GM18867 (cell line): ENCODE measurements around the gene COASY.
"Not testable (repeated sequence)": the region's sequence is repeated elsewhere in the genome, so short reads cannot be mapped to it uniquely, and the experiment has no call there.

Source experiments
- ATAC-seq: cut with Tn5 transposase; IDR thresholded peaks from one replicate; pipeline ENCODE4 v1.9.1; 2021; ENCODE audit warnings: mild to moderate bottlenecking, moderate library complexity; ENCODE audit not compliant: unreplicated experiment

The COASY gene

GRCh38 chr17:42552736-42553135 is 9.2 kb upstream of the COASY start, which contains the start of gene HSD17B1:
HSD17B1 (plus strand) TSS chr17:42552923; CDS start chr17:42552934, 11 bp downstream.
- not testable (repeated sequence) for ATAC-seq

GRCh38 chr17:42553161-42553818 is 8.7 kb upstream of the COASY start:
- no peak for ATAC-seq

- ATAC-seq, result no peak
Measured at GRCh38 chr17:42553866-42554249, 8.1 kb upstream of the COASY start.

- peak; percentile 72 for ATAC-seq
Measured at GRCh38 chr17:42554250-42555121, 7.5 kb upstream of the COASY start.

- ATAC-seq, result no peak
Measured at GRCh38 chr17:42555122-42555622, 6.8 kb upstream of the COASY start.

GRCh38 chr17:42555961-42556617 is 5.9 kb upstream of the COASY start:
- ATAC-seq, result not testable (repeated sequence)

GRCh38 chr17:42559075-42559474 is 2.9 kb upstream of the COASY start:
- no peak for ATAC-seq

- no peak for ATAC-seq
Measured at GRCh38 chr17:42560246-42560645, 1.7 kb upstream of the COASY start.

- ATAC-seq, result peak; percentile 5
Measured at GRCh38 chr17:42562388-42563142, 617 bp downstream of the COASY start.

- no peak for ATAC-seq
Measured at GRCh38 chr17:42563143-42563509, 1.2 kb downstream of the COASY start.

- no peak for ATAC-seq
Measured at GRCh38 chr17:42563543-42563942, 1.6 kb downstream of the COASY start.

- ATAC-seq, result no peak
Measured at GRCh38 chr17:42563950-42564349, 2.0 kb downstream of the COASY start.

GRCh38 chr17:42564815-42565522 is 3.0 kb downstream of the COASY start:
- no peak for ATAC-seq

GRCh38 chr17:42565523-42566214 is 3.7 kb downstream of the COASY start:
- no peak for ATAC-seq

GRCh38 chr17:42566215-42566882 is 4.4 kb downstream of the COASY start:
- no peak for ATAC-seq

GRCh38 chr17:42566883-42567573 is 5.1 kb downstream of the COASY start, which contains the start of gene MLX:
MLX (plus strand) TSS chr17:42567100; CDS start chr17:42567125, 25 bp downstream.
- ATAC-seq, result peak; percentile 61

- no peak for ATAC-seq
Measured at GRCh38 chr17:42568341-42569111, 6.6 kb downstream of the COASY start.
